ENCODE measurements around the gene LILRA2.
"Not testable (repeated sequence)": the region's sequence is repeated elsewhere in the genome, so short reads cannot be mapped to it uniquely, and the experiment has no call there.

DNA sequence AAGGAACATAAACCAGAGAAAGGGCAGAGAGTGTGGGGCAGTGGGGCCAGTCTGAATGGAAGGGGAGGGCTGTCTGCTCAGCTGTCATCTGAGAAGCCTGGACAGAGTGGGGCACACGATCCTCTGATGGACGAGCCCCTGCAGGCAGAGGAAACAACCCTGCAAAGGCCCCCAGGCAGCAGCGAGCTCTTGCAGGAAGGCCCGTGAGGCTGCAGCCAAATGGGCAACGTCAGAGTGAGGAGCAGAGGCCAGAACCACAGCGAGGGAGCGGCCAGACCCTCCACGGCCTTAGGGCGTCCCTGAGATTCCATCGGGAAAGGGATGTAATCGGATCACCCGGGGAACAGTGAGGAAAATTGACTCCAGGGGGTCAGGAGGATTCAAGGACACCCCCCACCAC, 62.5 kb downstream of the LILRA2 start:
- not testable (repeated sequence) for TF ChIP-seq CTCF, POLR2A, EP300 (IDR thresholded peaks at IDR 0.05)
